ENCODE measurements around the gene OR5AR1. TPM values are rescaled to one million over a fixed set of nuclear protein-coding genes. Genes with fewer than 3 reads are reported as not detected.

The OR5AR1 gene
- total RNA-seq, 4 donors from 2014 or later: not detected

- H3K27me3 ChIP-seq: no peaks in the 10 kb centered on the region
- intact Hi-C loops (cut with DNase I): no loop called here
- H3K9me3 ChIP-seq: no peaks in the 10 kb centered on the region
- H3K36me3 ChIP-seq: no peaks in the 10 kb centered on the region
- H3K27ac ChIP-seq: no peak overlapping the region
- H3K4me3 ChIP-seq (replicated peaks in 1 of 3): no peak overlapping the region
- H3K4me1 ChIP-seq: no peaks in the 10 kb centered on the region
- TF ChIP-seq POLR2A (IDR thresholded peaks at IDR 0.05) (no peak), CTCF (IDR thresholded peaks at IDR 0.05) (no peak)
- 59 to 63% methylated on average over 2 of the region's 2 CpGs for WGBS, 2 donors
- DNase-seq: no peak
Measured at GRCh38 chr11:56706486-56706885, 43.0 kb downstream of the OR5AR1 start.

GRCh38 chr11:56714206-56714605 is 50.7 kb downstream of the OR5AR1 start:
- WGBS, 2 donors: 72 to 83% methylated on average over 2 of the region's 2 CpGs
- H3K4me3 ChIP-seq (replicated peaks in 1 of 3): no peak overlapping the region
- intact Hi-C loops (cut with DNase I): no loop called here
- DNase-seq: no peak
- H3K27me3 ChIP-seq: no peaks in the 10 kb centered on the region
- H3K4me1 ChIP-seq: no peaks in the 10 kb centered on the region
- H3K36me3 ChIP-seq: no peaks in the 10 kb centered on the region
- no peaks in the 10 kb centered on the region for H3K9me3 ChIP-seq
- H3K27ac ChIP-seq: no peak overlapping the region
- TF ChIP-seq CTCF (IDR thresholded peaks at IDR 0.05): no peak
- no peak for TF ChIP-seq POLR2A (IDR thresholded peaks at IDR 0.05)

Small RNAs within 50 kb of the gene (small RNA-seq; reads per million reads assigned to genes)
- gene AP004245.1: not detected

Other genes starting within 250 kb of the OR5AR1 start
- not detected for gene OR5M3, start 190.3 kb upstream of the OR5AR1 start, total RNA-seq
- gene OR5M8, start 172.3 kb upstream of the OR5AR1 start, total RNA-seq: not detected
- not detected for gene OR5M11, start 120.4 kb upstream of the OR5AR1 start, total RNA-seq
- gene OR5M10, start 86.0 kb upstream of the OR5AR1 start, total RNA-seq: not detected
- not detected for gene OR5M1, start 48.8 kb upstream of the OR5AR1 start, total RNA-seq
- not detected for gene OR5AP2, start 21.2 kb upstream of the OR5AR1 start, total RNA-seq
- gene OR9G1, start 35.4 kb downstream of the OR5AR1 start, total RNA-seq: not detected
- not detected for gene OR9G4, start 85.0 kb downstream of the OR5AR1 start, total RNA-seq